Measurements from ENCODE around the gene LRR1. TPM values are rescaled to one million over a fixed set of nuclear protein-coding genes. Genes with fewer than 3 reads are reported as not detected.

LRR1 gene
- total RNA-seq = 5.7 TPM in 2 replicates

GRCh38 chr14:49598485-49599300 lies at the start of gene LRR1:
Gene LRR1 (plus strand): TSS chr14:49598940. CDS start chr14:49599021, 81 bp downstream.

GRCh38 chr14:49585803-49586672 lies 12.7 kb upstream of the LRR1 start, which contains the start of gene RPS29:
Gene RPS29 (minus strand): TSS chr14:49586380. CDS start chr14:49586346, 34 bp downstream.

GRCh38 chr14:49620182-49621113 lies 21.7 kb downstream of the LRR1 start, which contains the start of the genes MGAT2 and RPL36AL:
Gene MGAT2 (plus strand): TSS chr14:49620799. CDS start chr14:49621269, 470 bp downstream.
Gene RPL36AL (minus strand): TSS chr14:49620626. CDS start chr14:49619104, 1,522 bp downstream.

GRCh38 chr14:49634547-49635334 lies 36.0 kb downstream of the LRR1 start, which contains the start of gene DNAAF2:
Gene DNAAF2 (minus strand): TSS chr14:49635244. CDS start chr14:49635149, 95 bp downstream.

Other genes with a start within 250 kb of the LRR1 start
- 11,642 and 22,434 TPM in 2 replicates for gene RPS29, start 12.6 kb upstream of the LRR1 start, total RNA-seq
- gene RPL36AL, start 21.7 kb downstream of the LRR1 start, total RNA-seq = 178 and 193 TPM in 2 replicates
- gene MGAT2, start 21.9 kb downstream of the LRR1 start, total RNA-seq = 43.2 and 82.3 TPM in 2 replicates
- gene DNAAF2, start 36.3 kb downstream of the LRR1 start, total RNA-seq = 7.4 and 10.7 TPM in 2 replicates
- 6.6 and 13.8 TPM in 2 replicates for gene POLE2, start 89.3 kb downstream of the LRR1 start, total RNA-seq
- gene KLHDC1, start 94.2 kb downstream of the LRR1 start, total RNA-seq = 1.2 and 1.6 TPM in 2 replicates
- 50.3 and 70.2 TPM in 2 replicates for gene KLHDC2, start 169.2 kb downstream of the LRR1 start, total RNA-seq